Fibroblast of skin of right quadriceps (primary cell): Measurements from ENCODE around the gene EN2.

Experiments
- DNase-seq: peaks from one replicate; pipeline ENCODE4 v3.0.0-alpha.2; 2013

EN2 gene

DNA sequence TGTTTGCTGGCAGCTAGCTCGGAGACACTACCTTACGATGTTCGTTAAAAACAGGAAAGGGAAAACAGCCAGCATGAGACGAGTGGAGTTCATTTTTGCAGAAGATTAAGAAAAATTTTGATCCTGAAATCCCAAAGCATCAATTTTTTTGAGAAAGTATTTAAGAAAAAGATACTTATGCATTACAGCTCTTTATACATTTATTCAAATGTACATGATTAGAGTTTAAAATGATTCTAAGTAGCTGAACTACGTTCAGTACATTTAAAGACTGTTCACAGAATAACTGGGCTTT is 53.7 kb downstream of the EN2 start:
- DNase-seq = no peak

DNA sequence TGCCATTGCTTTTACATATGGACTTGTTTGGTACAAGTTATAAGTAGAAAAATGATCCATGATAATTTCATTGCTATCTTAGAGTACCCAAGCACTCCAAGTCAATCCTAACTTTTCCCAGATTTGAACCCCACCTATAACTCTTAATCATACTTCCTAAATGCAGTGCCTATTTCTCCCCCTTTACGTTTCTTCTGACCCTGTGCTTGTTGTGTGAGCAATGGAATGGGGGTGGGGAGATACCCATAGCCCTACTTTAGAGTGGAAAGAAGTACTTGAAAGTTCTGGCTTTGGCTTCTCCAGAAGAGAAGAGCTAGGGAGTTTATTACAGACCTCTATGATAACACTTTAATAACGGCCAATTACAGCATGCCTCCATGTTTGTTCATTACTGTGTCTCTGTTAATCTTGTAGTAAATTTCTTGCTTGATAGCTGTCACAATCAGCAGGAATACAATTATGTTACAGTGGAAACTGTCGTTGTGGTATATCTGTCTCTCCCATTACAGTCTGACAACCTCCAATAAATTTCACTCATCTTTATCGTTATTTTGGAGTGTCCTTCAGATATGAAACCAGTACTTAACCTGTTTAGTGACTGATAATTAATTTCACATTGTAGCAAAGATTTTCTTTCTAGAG is 54.4 kb downstream of the EN2 start:
- DNase-seq = no peak

DNA sequence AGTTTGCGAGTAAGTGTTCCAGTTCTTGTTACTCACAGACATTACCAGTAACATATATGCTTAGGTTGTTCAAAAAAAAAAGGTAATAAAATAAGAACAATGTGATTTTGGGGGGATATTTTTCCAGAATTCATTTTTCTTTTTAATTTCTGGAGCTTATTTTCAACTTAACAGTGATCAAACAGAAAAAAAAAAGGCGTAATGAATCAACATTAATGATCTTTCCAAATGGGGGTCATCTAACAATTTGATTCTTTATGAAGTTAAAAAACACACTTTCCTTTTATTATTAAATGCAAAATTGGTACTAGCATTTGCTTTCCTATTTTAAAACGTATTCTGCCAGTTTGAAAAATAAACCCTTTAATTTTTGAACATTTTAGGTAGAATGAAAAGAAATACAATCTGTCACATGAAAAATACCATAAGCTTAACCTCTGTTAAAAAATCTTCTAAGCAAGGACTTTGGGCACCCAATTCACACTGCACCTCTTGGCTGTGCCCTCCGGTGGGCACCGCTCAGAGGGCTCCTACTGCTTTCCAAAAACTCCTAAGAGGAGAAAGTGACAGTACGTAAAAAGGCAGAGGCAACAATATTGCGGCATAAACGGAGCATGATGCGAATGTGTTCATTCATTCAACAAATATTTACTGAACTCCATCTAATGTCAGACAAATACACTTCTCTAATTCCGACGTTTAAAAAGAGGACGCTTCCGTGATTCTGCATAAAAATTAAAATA is 55.8 kb downstream of the EN2 start:
- no peak for DNase-seq

DNA sequence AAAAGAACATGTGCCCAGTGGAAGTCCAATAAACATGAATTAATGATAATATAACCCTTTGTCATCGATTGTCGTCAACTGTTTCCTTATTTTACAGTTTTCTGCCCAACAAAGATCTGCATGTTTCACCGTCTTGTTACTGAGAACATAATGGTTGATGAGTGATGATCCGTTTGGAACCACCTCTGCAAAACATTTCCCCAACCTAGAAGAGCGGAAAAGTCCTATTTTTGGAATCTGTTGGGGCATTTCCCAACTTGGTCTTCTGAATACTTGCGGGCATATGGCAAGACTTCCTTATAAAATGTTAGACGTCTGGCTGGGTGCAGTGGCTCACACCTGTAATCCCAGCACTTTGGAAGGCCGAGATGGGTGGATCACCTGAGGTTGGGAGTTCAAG is 56.4 kb downstream of the EN2 start:
- DNase-seq = no peak
